Ascending aorta (tissue), 2 donors: ENCODE data around the gene PEX7. TPM values are rescaled to one million over a fixed set of nuclear protein-coding genes. Genes with fewer than 3 reads are reported as not detected.

Source experiments
- DNase-seq, 2 donors: peaks; one replicate each; pipeline ENCODE4 v3.0.0-alpha.2; 2019; ENCODE audit warnings: low spot score in 2 of 2
- H3K27ac ChIP-seq, 2 donors: fragments of 200-600 bp; sonication (generic); one replicate each; pipeline ENCODE4 v1.5.1; 2016 to 2017; ENCODE audit warnings: mild to moderate bottlenecking in 1 of 2
- H3K27me3 ChIP-seq: fragments of 200-600 bp; sonication (generic); one replicate; pipeline ENCODE4 v1.5.1; 2017
- H3K36me3 ChIP-seq, 2 donors: fragments of 200-600 bp; sonication (generic); one replicate each; pipeline ENCODE4 v1.5.1; 2016
- H3K4me1 ChIP-seq, 2 donors: fragments of 200-600 bp; sonication (generic); one replicate each; pipeline ENCODE4 v1.5.1; 2016 to 2017; ENCODE audit warnings: mild to moderate bottlenecking in 1 of 2
- H3K4me3 ChIP-seq, 2 donors: fragments of 200-600 bp; sonication (generic); one replicate each; pipeline ENCODE4 v1.5.1; 2016 to 2017; ENCODE audit warnings: mild to moderate bottlenecking in 1 of 2
- H3K9me3 ChIP-seq, 2 donors: fragments of 200-600 bp; sonication (generic); one replicate each; pipeline ENCODE4 v1.5.1; 2016
- intact Hi-C: fragments of 100-400 bp; cut with DNase I; formaldehyde crosslinking; loops from one replicate; pipeline ENCODE4 v1.15.1; 2023
- total RNA-seq: library from RNA; depleted of rRNA; stranded (reverse); fragments of >200 nt; gene quantifications from one replicate; pipeline ENCODE4 v1.1.0, GENCODE V29; 2016
- TF ChIP-seq, protein P1 (sequence below), 3 experiments: fragments of 200-600 bp in 2 of 3; fragments of 450-650 bp in 1 of 3; sonication (generic) in 2 of 3; IDR thresholded peaks; one replicate each; pipeline ENCODE4 v1.5.1; 2016 to 2019; ENCODE audit warnings: antibody characterized with exemption in 3 of 3, mild to moderate bottlenecking in 1 of 3, moderate library complexity in 1 of 3

PEX7 gene
- total RNA-seq, 1 donor from 2014 or later: 10.5 TPM

DNA sequence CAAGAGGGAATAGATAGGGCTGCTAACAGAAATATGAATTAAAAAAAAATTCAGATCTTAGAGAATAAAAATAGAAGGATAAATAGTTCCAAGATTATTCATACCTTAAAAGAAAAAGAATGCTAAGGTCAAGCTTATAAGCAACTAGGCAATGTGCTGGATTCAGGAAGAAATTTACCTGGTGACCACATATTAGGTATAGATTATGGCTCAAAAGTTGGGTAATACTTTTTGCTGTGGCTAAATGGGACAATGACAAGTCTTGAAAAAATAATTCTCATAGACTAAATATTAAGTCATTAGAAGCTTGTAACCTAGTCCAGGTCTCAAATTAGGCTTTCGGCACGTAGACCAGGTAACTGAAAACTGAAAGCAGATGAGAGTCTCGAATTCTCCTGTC, 47.3 kb upstream of the PEX7 start:
- intact Hi-C loops: no loop called here
- TF ChIP-seq, protein P1, sequence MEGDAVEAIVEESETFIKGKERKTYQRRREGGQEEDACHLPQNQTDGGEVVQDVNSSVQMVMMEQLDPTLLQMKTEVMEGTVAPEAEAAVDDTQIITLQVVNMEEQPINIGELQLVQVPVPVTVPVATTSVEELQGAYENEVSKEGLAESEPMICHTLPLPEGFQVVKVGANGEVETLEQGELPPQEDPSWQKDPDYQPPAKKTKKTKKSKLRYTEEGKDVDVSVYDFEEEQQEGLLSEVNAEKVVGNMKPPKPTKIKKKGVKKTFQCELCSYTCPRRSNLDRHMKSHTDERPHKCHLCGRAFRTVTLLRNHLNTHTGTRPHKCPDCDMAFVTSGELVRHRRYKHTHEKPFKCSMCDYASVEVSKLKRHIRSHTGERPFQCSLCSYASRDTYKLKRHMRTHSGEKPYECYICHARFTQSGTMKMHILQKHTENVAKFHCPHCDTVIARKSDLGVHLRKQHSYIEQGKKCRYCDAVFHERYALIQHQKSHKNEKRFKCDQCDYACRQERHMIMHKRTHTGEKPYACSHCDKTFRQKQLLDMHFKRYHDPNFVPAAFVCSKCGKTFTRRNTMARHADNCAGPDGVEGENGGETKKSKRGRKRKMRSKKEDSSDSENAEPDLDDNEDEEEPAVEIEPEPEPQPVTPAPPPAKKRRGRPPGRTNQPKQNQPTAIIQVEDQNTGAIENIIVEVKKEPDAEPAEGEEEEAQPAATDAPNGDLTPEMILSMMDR (IDR thresholded peaks at IDR 0.05): no peak
- H3K27me3 ChIP-seq: no peaks in the 10 kb centered on the region
- peaks cover 17 to 62% of the 10 kb centered on the region in 2 donors for H3K4me1 ChIP-seq
- H3K9me3 ChIP-seq: no peaks in the 10 kb centered on the region
- H3K27ac ChIP-seq: peak overlapping the region in 1 of 2 donors; percentile 72
- no peaks in the 10 kb centered on the region for H3K36me3 ChIP-seq
- DNase-seq: no peak
- no peak overlapping the region for H3K4me3 ChIP-seq

GRCh38 chr6:136775548-136775947, 46.8 kb upstream of the PEX7 start:
- H3K9me3 ChIP-seq: no peaks in the 10 kb centered on the region
- H3K27me3 ChIP-seq: no peaks in the 10 kb centered on the region
- DNase-seq: no peak
- H3K4me3 ChIP-seq: no peak overlapping the region
- H3K27ac ChIP-seq: peak overlapping the region in 1 of 2 donors; percentile 72
- intact Hi-C loops: no loop called here
- peaks cover 17 to 61% of the 10 kb centered on the region in 2 donors for H3K4me1 ChIP-seq
- no peaks in the 10 kb centered on the region for H3K36me3 ChIP-seq
- TF ChIP-seq, protein P1 (IDR thresholded peaks at IDR 0.05): no peak

GRCh38 chr6:136777651-136778050, 44.7 kb upstream of the PEX7 start:
- Histone ChIP-seq H3K9me3 (no peaks in the 10 kb centered on the region), H3K4me3 (no peak overlapping the region), H3K36me3 (no peaks in the 10 kb centered on the region), H3K27ac (no peak overlapping the region), H3K4me1 (peaks cover 14 to 52% of the 10 kb centered on the region in 2 donors), H3K27me3 (no peaks in the 10 kb centered on the region)
- TF ChIP-seq, protein P1 (IDR thresholded peaks at IDR 0.05): no peak
- no peak for DNase-seq
- intact Hi-C loops: no loop called here

- no peak for DNase-seq
- Histone ChIP-seq H3K4me3 (no peak overlapping the region), H3K4me1 (peaks cover 5 to 52% of the 10 kb centered on the region in 2 donors), H3K9me3 (no peaks in the 10 kb centered on the region), H3K27me3 (no peaks in the 10 kb centered on the region), H3K27ac (no peak overlapping the region), H3K36me3 (no peaks in the 10 kb centered on the region)
- intact Hi-C loops: no loop called here
- TF ChIP-seq, protein P1 (IDR thresholded peaks at IDR 0.05): no peak
These were observed 42.7 kb upstream of the PEX7 start for GRCh38 chr6:136779682-136780081.

DNA sequence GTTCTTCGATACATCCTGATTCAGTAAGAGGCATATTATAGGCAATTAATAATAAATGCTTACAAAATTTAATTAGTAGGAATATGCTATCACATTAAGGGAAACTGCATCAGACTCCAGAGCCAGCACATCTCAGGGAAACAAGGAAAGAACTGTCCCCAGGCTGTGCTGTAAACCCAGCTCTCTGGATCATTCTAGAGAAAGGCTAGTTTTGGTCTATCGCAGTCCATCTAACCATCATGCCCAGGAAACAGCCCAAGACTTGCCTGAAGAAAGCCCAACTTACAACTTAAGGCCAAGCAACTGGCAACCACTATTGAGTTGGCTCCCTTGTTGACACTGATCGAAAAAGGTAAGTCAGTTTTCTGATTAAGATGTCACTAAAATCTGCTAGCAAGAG, 41.4 kb upstream of the PEX7 start:
- peaks cover 10 to 52% of the 10 kb centered on the region in 2 donors for H3K4me1 ChIP-seq
- no peak overlapping the region for H3K4me3 ChIP-seq
- H3K27me3 ChIP-seq: no peaks in the 10 kb centered on the region
- no peaks in the 10 kb centered on the region for H3K36me3 ChIP-seq
- no peak for DNase-seq
- TF ChIP-seq, protein P1 (IDR thresholded peaks at IDR 0.05): no peak
- no peaks in the 10 kb centered on the region for H3K9me3 ChIP-seq
- intact Hi-C loops: no loop called here
- no peak overlapping the region for H3K27ac ChIP-seq
